B cell (primary cell): Measurements from ENCODE around the gene MDP1.

Experiments used
- CTCF ChIP-seq: fragments of 200-600 bp; IDR thresholded peaks from one replicate; pipeline ENCODE4 v1.8.0; 2022; ENCODE audit warnings: antibody characterized with exemption, mild to moderate bottlenecking
- EZH2 ChIP-seq: IDR thresholded peaks from 2 replicates; pipeline ENCODE4 v1.6.1; 2012; ENCODE audit warnings: borderline replicate concordance, low read depth, mild to moderate bottlenecking, moderate library complexity, low read length; ENCODE audit not compliant: insufficient read depth, poor library complexity, severe bottlenecking

GRCh38 chr14:24207625-24208024 is 8.2 kb downstream of the MDP1 start:
- TF ChIP-seq EZH2 (no peak), CTCF (no peak)
